Measurements from ENCODE around the gene PICK1. TPM values are rescaled to one million over a fixed set of nuclear protein-coding genes. Genes with fewer than 3 reads are reported as not detected.

PICK1 gene
- total and polyA plus RNA-seq, 2 of the 13 experiments (the other 11 are each of a cell fraction or from before 2014, with no cell fraction given), result 19.3 to 25.3 TPM

- no peak for TF ChIP-seq ZNF609 (CRISPR knock-in tag; IDR thresholded peaks at IDR 0.05; ENCODE audit: borderline replicate concordance)
Observed at GRCh38 chr22:38021206-38021605, 36.0 kb upstream of the PICK1 start (continued).

GRCh38 chr22:38023045-38023444 lies 34.2 kb upstream of the PICK1 start:
- Histone ChIP-seq H2AFZ (ENCODE audit: low read length) (no peak overlapping the region), H3K4me2 (ENCODE audit: low read depth, low read length) (no peak overlapping the region), H3K79me2 (ENCODE audit: insufficient read depth, low read length) (no peaks in the 10 kb centered on the region), H3K27ac (ENCODE audit: extremely low read length, insufficient read depth, low read length) (no peak overlapping the region), H3K4me1 (ENCODE audit: insufficient read depth, low read length) (peaks cover 40% of the 10 kb centered on the region), H3K4me3 (replicated peaks in 1 of 3; ENCODE audit: insufficient read depth in 1 of 3, low read depth in 2 of 3, low read length in 3 of 3) (no peak overlapping the region), H3K36me3 (replicated peaks in 1 of 2; ENCODE audit: control insufficient read depth in 1 of 2, insufficient read depth in 2 of 2, low read length in 2 of 2) (no peaks in the 10 kb centered on the region), H3K9me3 (ENCODE audit: low read length) (no peaks in the 10 kb centered on the region), H3K9ac (ENCODE audit: insufficient read depth, low read depth, low read length) (no peak overlapping the region), H3K27me3 (ENCODE audit: control insufficient read depth in 1 of 2, insufficient read depth in 2 of 2, low read length in 2 of 2) (peaks cover 0 to 19% of the 10 kb centered on the region in 2 experiments; a peak in 3 of 5 replicates), H4K20me1 (ENCODE audit: insufficient read depth, low read length) (no peaks in the 10 kb centered on the region)
- TF ChIP-seq MXD4 (CRISPR knock-in tag; IDR thresholded peaks at IDR 0.05) (no peak), CREB1 (IDR thresholded peaks at IDR 0.05) (0 out of 2 replicates have a peak, but pooled peaks have one; percentile 4), CREB1 (CRISPR knock-in tag; IDR thresholded peaks at IDR 0.05) (no peak)
- in situ Hi-C loops (cut with HindIII; ENCODE audit: extremely low pct_ligation_motif_present, low pct_unique_long_range_greater_than_20kb) (no loop called here), intact Hi-C loops (cut with micrococcal nuclease; ENCODE audit: unreplicated experiment) (no loop called here)
- FAIRE-seq (no peak), DNase-seq (ENCODE audit: low spot score) (no peak), ATAC-seq (no peak)
- 42% methylated on average over 6 of the region's 6 CpGs for WGBS (ENCODE audit: low lambda C conversion rate)
- no TSS peak for BruUV-seq (replicated peaks)
- CTCF ChIA-PET (ENCODE audit: low intra/inter-chr PET ratio, low total read pairs), result no interaction called here
- POLR2A ChIA-PET, result no interaction called here

Measured in HepG2 (cell line).